GM12874 (cell line): ENCODE results near the gene ITPR1.

ENCODE experiments used
- TF ChIP-seq, protein P1 (sequence below): IDR thresholded peaks from 2 replicates; pipeline ENCODE4 v1.5.1; 2011; ENCODE audit warnings: low read depth, mild to moderate bottlenecking, control low read depth, low read length, moderate library complexity; ENCODE audit not compliant: insufficient read depth

The ITPR1 gene

GRCh38 chr3:4599612-4600011 is 106.5 kb downstream of the ITPR1 start:
- TF ChIP-seq, protein P1, sequence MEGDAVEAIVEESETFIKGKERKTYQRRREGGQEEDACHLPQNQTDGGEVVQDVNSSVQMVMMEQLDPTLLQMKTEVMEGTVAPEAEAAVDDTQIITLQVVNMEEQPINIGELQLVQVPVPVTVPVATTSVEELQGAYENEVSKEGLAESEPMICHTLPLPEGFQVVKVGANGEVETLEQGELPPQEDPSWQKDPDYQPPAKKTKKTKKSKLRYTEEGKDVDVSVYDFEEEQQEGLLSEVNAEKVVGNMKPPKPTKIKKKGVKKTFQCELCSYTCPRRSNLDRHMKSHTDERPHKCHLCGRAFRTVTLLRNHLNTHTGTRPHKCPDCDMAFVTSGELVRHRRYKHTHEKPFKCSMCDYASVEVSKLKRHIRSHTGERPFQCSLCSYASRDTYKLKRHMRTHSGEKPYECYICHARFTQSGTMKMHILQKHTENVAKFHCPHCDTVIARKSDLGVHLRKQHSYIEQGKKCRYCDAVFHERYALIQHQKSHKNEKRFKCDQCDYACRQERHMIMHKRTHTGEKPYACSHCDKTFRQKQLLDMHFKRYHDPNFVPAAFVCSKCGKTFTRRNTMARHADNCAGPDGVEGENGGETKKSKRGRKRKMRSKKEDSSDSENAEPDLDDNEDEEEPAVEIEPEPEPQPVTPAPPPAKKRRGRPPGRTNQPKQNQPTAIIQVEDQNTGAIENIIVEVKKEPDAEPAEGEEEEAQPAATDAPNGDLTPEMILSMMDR, result no peak

- TF ChIP-seq, protein P1, result no peak
Measured at GRCh38 chr3:4600493-4600892, 107.3 kb downstream of the ITPR1 start.

DNA sequence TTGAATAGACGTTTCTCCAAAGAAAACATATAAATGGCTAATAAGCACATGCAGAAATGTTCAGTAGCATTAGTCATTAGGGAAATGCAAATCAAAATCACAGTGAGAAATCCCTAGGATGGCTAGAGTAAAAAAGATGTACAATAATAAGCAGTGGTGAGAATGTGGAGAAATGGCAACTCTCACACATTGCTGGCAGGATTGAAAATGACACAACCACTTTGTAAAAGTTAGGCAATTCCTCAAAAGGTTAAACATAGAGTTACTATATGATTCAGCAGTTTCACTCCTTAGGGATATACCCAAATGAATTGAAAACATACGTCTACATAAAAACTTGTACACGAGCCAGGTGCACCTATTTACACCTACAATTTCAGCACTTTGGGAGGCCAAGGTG is 108.7 kb downstream of the ITPR1 start:
- TF ChIP-seq, protein P1, result no peak

GRCh38 chr3:4604693-4605092 is 111.5 kb downstream of the ITPR1 start:
- TF ChIP-seq, protein P1, result no peak

- TF ChIP-seq, protein P1, result no peak
Measured at GRCh38 chr3:4606911-4607310, 113.8 kb downstream of the ITPR1 start.

GRCh38 chr3:4613366-4613765 is 120.2 kb downstream of the ITPR1 start:
- TF ChIP-seq, protein P1, result no peak

GRCh38 chr3:4614070-4614469 is 120.9 kb downstream of the ITPR1 start:
- TF ChIP-seq, protein P1, result no peak

DNA sequence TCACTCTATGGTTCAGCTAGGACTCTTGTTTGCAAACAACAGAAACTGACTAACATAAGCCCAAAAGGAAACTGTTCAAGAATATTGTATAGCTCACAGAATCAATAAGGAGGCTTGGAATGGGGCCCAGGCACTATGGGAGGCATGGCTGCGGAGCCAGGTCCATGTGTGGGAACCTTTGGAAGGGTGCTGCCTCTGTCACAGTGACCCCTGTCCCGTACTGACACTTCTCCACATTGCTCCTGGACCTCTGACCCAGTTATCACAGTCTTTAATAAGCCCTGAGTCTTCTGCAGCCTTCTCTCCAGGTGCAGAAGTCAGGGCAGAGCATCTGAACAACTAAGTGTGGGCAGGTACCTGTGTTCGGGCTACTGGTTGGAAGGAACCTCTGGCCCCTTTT is 121.8 kb downstream of the ITPR1 start:
- TF ChIP-seq, protein P1, result no peak
